ENCODE results near the gene STK24.
A peak's percentile ranks its signal among the peaks of the same experiment; 100 is the strongest.

Gene STK24

DNA sequence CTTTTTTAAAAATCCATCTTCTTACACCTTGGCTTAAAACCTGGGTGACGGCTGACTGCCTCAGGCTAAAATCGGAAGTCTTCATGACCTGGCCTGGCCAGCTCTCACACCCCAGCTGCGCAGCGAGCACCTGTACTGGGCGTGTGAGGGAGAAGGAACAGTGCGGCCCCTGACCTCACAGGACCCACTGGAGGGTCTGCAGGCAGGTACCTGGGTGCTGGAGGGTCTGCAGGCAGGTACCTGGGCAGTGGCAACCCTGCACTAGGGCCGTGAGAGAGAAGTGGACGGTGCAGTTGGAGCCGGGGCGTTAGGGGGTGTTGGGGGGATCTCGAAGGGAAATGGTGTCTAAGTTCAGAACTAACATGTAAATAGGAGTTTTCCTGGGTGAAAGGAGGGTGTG is 144.3 kb downstream of the STK24 start:
- Histone ChIP-seq H4K8ac (ENCODE audit: low read depth, low read length) (no peak overlapping the region), H3K4me1 (ENCODE audit: control insufficient read depth in 2 of 2, insufficient read depth in 1 of 2, low read depth in 1 of 2, low read length in 2 of 2) (no peaks in the 10 kb centered on the region), H3K4ac (ENCODE audit: low read length) (no peak overlapping the region), H3K27ac (replicated peaks; ENCODE audit: low read length) (no peak overlapping the region), H2BK15ac (ENCODE audit: low read length) (no peak overlapping the region), H3K27me3 (ENCODE audit: control insufficient read depth in 3 of 3, insufficient read depth in 3 of 3, low read depth in 1 of 3, low read length in 3 of 3) (no peaks in the 10 kb centered on the region), H3K18ac (ENCODE audit: low read length) (no peak overlapping the region), H2BK5ac (ENCODE audit: low read length) (no peak overlapping the region), H3K9me3 (replicated peaks in 1 of 2; ENCODE audit: control insufficient read depth in 2 of 2, insufficient read depth in 1 of 2, low read depth in 1 of 2, low read length in 2 of 2) (no peaks in the 10 kb centered on the region), H3K4me3 (ENCODE audit: low read length in 2 of 2) (no peak overlapping the region), H4K91ac (ENCODE audit: low read depth, low read length, poor library complexity) (no peak overlapping the region), H3K14ac (ENCODE audit: low read length) (no peak overlapping the region), H2BK12ac (ENCODE audit: low read length) (no peak overlapping the region), H3K4me2 (ENCODE audit: insufficient read depth, low read length, poor library complexity, severe bottlenecking) (no peak overlapping the region), H3K79me1 (ENCODE audit: low read depth, low read length) (no peaks in the 10 kb centered on the region), H2BK120ac (ENCODE audit: low read depth, low read length) (no peak overlapping the region), H3K36me3 (replicated peaks in 1 of 2; ENCODE audit: control insufficient read depth in 2 of 2, insufficient read depth in 2 of 2, low read length in 2 of 2) (peaks cover 20 to 58% of the 10 kb centered on the region in 2 donors), H3K9ac (ENCODE audit: low read depth, low read length, poor library complexity) (no peak overlapping the region), H3K23ac (ENCODE audit: low read depth, low read length, poor library complexity) (peak overlapping the region; percentile 27), H2AFZ (ENCODE audit: low read length) (no peak overlapping the region), H2AK5ac (ENCODE audit: low read depth, low read length) (no peak overlapping the region)
- no peak for DNase-seq (ENCODE audit: low spot score)
- WGBS, 2 donors (ENCODE audit: extremely low coverage in 2 of 2, insufficient read length in 2 of 2, insufficient replicate concordance in 1 of 2): no CpG with 5 or more reads among the region's 11 CpGs

DNA sequence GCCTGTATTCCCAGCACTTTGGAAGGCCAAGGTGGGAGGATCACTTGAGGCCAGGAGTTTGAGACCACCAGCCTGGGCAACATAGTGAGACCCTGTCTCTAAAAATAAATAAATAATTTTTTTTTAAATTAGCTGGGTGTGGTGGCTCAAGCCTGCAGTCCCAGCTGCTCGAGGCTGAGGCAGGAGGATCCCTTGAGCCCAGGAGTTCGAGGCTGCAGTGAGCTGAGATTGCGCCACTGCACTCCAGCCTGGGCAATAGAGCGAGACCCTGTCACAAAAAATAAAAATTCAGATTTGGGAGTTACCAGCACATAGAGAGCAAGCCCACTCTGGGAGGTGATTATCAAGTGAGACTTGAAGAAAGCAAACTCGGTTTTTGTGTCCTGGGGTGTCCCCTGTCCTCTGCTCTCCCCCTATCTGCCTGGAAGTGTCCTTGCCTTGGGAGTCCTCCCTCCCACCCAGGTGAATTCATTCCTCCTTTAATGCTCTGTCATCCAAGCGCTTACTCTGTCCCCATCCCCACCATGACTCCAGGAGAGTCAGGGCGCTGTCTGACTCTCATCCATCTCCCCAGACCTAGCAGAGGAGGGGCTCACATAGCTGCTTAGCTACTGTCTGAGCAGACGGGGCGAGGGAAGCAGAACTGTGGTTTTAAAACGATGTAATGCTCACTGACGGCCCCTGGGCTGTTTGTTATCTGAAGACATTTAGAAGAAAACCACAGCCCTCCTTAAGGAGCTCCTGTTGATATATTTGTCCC is 146.8 kb downstream of the STK24 start:
- Histone ChIP-seq H2AK5ac (ENCODE audit: low read depth, low read length) (no peak overlapping the region), H3K4me1 (ENCODE audit: control insufficient read depth in 2 of 2, insufficient read depth in 1 of 2, low read depth in 1 of 2, low read length in 2 of 2) (no peaks in the 10 kb centered on the region), H3K4ac (ENCODE audit: low read length) (no peak overlapping the region), H3K36me3 (replicated peaks in 1 of 2; ENCODE audit: control insufficient read depth in 2 of 2, insufficient read depth in 2 of 2, low read length in 2 of 2) (peaks cover 17 to 57% of the 10 kb centered on the region in 2 donors), H3K79me1 (ENCODE audit: low read depth, low read length) (no peaks in the 10 kb centered on the region), H3K18ac (ENCODE audit: low read length) (no peak overlapping the region), H3K27ac (replicated peaks; ENCODE audit: low read length) (no peak overlapping the region), H3K27me3 (ENCODE audit: control insufficient read depth in 3 of 3, insufficient read depth in 3 of 3, low read depth in 1 of 3, low read length in 3 of 3) (no peaks in the 10 kb centered on the region), H2BK5ac (ENCODE audit: low read length) (no peak overlapping the region), H3K23ac (ENCODE audit: low read depth, low read length, poor library complexity) (no peak overlapping the region), H4K8ac (ENCODE audit: low read depth, low read length) (no peak overlapping the region), H3K4me3 (ENCODE audit: low read length in 2 of 2) (no peak overlapping the region), H3K14ac (ENCODE audit: low read length) (no peak overlapping the region), H3K9me3 (replicated peaks in 1 of 2; ENCODE audit: control insufficient read depth in 2 of 2, insufficient read depth in 1 of 2, low read depth in 1 of 2, low read length in 2 of 2) (no peaks in the 10 kb centered on the region), H2BK12ac (ENCODE audit: low read length) (no peak overlapping the region), H3K4me2 (ENCODE audit: insufficient read depth, low read length, poor library complexity, severe bottlenecking) (no peak overlapping the region), H2AFZ (ENCODE audit: low read length) (no peak overlapping the region), H2BK120ac (ENCODE audit: low read depth, low read length) (no peak overlapping the region), H4K91ac (ENCODE audit: low read depth, low read length, poor library complexity) (no peak overlapping the region), H2BK15ac (ENCODE audit: low read length) (no peak overlapping the region), H3K9ac (ENCODE audit: low read depth, low read length, poor library complexity) (no peak overlapping the region)
- no CpG with 5 or more reads among the region's 11 CpGs for WGBS, 2 donors (ENCODE audit: extremely low coverage in 2 of 2, insufficient read length in 2 of 2, insufficient replicate concordance in 1 of 2)
- DNase-seq (ENCODE audit: low spot score): no peak

DNA sequence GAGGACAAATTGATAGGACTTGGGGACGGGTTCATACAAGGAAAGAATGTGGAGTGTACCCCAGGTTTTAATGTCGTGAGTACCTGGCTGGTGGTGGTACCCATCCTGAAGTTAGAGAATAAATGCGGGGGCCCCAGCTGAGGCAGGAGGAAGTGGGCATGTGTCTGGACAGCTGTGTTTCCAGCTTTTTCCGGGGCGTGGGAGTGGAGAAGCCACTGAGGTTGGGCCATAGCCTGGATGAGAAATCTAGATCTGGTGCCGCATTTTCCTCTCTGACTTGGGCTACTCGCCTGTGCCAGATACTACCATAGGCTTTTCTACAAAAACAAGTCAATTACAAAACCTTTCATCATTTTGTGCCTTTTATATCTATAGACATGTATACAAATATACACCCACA is 147.4 kb downstream of the STK24 start:
- Histone ChIP-seq H4K8ac (ENCODE audit: low read depth, low read length) (no peak overlapping the region), H2AFZ (ENCODE audit: low read length) (no peak overlapping the region), H2BK5ac (ENCODE audit: low read length) (no peak overlapping the region), H2BK12ac (ENCODE audit: low read length) (no peak overlapping the region), H3K4me2 (ENCODE audit: insufficient read depth, low read length, poor library complexity, severe bottlenecking) (no peak overlapping the region), H3K27ac (replicated peaks; ENCODE audit: low read length) (no peak overlapping the region), H3K9me3 (replicated peaks in 1 of 2; ENCODE audit: control insufficient read depth in 2 of 2, insufficient read depth in 1 of 2, low read depth in 1 of 2, low read length in 2 of 2) (no peaks in the 10 kb centered on the region), H3K79me1 (ENCODE audit: low read depth, low read length) (no peaks in the 10 kb centered on the region), H3K27me3 (ENCODE audit: control insufficient read depth in 3 of 3, insufficient read depth in 3 of 3, low read depth in 1 of 3, low read length in 3 of 3) (no peaks in the 10 kb centered on the region), H3K18ac (ENCODE audit: low read length) (no peak overlapping the region), H4K91ac (ENCODE audit: low read depth, low read length, poor library complexity) (no peak overlapping the region), H3K36me3 (replicated peaks in 1 of 2; ENCODE audit: control insufficient read depth in 2 of 2, insufficient read depth in 2 of 2, low read length in 2 of 2) (peaks cover 16 to 60% of the 10 kb centered on the region in 2 donors), H3K4me3 (ENCODE audit: low read length in 2 of 2) (no peak overlapping the region), H3K14ac (ENCODE audit: low read length) (no peak overlapping the region), H3K4me1 (ENCODE audit: control insufficient read depth in 2 of 2, insufficient read depth in 1 of 2, low read depth in 1 of 2, low read length in 2 of 2) (no peaks in the 10 kb centered on the region), H2AK5ac (ENCODE audit: low read depth, low read length) (no peak overlapping the region), H3K23ac (ENCODE audit: low read depth, low read length, poor library complexity) (no peak overlapping the region), H2BK15ac (ENCODE audit: low read length) (no peak overlapping the region), H2BK120ac (ENCODE audit: low read depth, low read length) (no peak overlapping the region), H3K4ac (ENCODE audit: low read length) (no peak overlapping the region), H3K9ac (ENCODE audit: low read depth, low read length, poor library complexity) (no peak overlapping the region)
- WGBS, 2 donors (ENCODE audit: extremely low coverage in 2 of 2, insufficient read length in 2 of 2, insufficient replicate concordance in 1 of 2): no CpG with 5 or more reads among the region's 7 CpGs
- no peak for DNase-seq (ENCODE audit: low spot score)

DNA sequence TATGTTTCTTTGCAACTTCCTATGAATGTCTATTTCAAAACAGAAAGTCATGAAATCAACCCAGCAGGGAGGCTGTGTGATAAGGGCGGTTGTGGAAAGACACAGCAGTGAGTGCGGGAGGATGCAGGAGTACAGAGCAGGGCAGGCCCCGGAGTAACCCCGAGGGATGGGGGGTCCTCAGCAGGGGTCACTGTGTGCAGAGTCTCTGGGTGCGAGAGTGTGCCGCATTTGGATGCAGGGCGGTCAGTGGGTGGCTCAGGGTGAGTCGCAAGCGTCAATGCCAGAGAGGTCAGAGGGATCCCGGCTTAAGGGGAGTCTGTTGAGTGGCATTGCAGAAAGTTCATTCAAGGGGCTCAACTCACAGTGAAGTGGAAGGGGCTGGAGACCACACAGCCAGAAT is 147.8 kb downstream of the STK24 start:
- Histone ChIP-seq H3K23ac (ENCODE audit: low read depth, low read length, poor library complexity) (no peak overlapping the region), H2BK120ac (ENCODE audit: low read depth, low read length) (no peak overlapping the region), H3K4ac (ENCODE audit: low read length) (no peak overlapping the region), H2BK15ac (ENCODE audit: low read length) (no peak overlapping the region), H4K8ac (ENCODE audit: low read depth, low read length) (no peak overlapping the region), H4K91ac (ENCODE audit: low read depth, low read length, poor library complexity) (no peak overlapping the region), H2BK12ac (ENCODE audit: low read length) (no peak overlapping the region), H2BK5ac (ENCODE audit: low read length) (no peak overlapping the region), H3K79me1 (ENCODE audit: low read depth, low read length) (no peaks in the 10 kb centered on the region), H3K4me1 (ENCODE audit: control insufficient read depth in 2 of 2, insufficient read depth in 1 of 2, low read depth in 1 of 2, low read length in 2 of 2) (no peaks in the 10 kb centered on the region), H3K27ac (replicated peaks; ENCODE audit: low read length) (no peak overlapping the region), H3K4me2 (ENCODE audit: insufficient read depth, low read length, poor library complexity, severe bottlenecking) (no peak overlapping the region), H2AK5ac (ENCODE audit: low read depth, low read length) (no peak overlapping the region), H3K4me3 (ENCODE audit: low read length in 2 of 2) (no peak overlapping the region), H3K14ac (ENCODE audit: low read length) (no peak overlapping the region), H3K27me3 (ENCODE audit: control insufficient read depth in 3 of 3, insufficient read depth in 3 of 3, low read depth in 1 of 3, low read length in 3 of 3) (no peaks in the 10 kb centered on the region), H3K9me3 (replicated peaks in 1 of 2; ENCODE audit: control insufficient read depth in 2 of 2, insufficient read depth in 1 of 2, low read depth in 1 of 2, low read length in 2 of 2) (no peaks in the 10 kb centered on the region), H2AFZ (ENCODE audit: low read length) (no peak overlapping the region), H3K36me3 (replicated peaks in 1 of 2; ENCODE audit: control insufficient read depth in 2 of 2, insufficient read depth in 2 of 2, low read length in 2 of 2) (peaks cover 17 to 65% of the 10 kb centered on the region in 2 donors), H3K18ac (ENCODE audit: low read length) (no peak overlapping the region), H3K9ac (ENCODE audit: low read depth, low read length, poor library complexity) (no peak overlapping the region)
- DNase-seq (ENCODE audit: low spot score): no peak
- WGBS, 2 donors (ENCODE audit: extremely low coverage in 2 of 2, insufficient read length in 2 of 2, insufficient replicate concordance in 1 of 2): no CpG with 5 or more reads among the region's 10 CpGs

All from neuronal stem cell (in vitro differentiated cells).